Measurements from ENCODE around the gene STK10.

GRCh38 chr5:172171118-172171517 lies 16.9 kb downstream of the STK10 start:
- TF ChIP-seq CTCF (IDR thresholded peaks at IDR 0.05) (no peak), POLR2AphosphoS5 (IDR thresholded peaks at IDR 0.05) (no peak), POLR2A (IDR thresholded peaks at IDR 0.05) (no peak), EP300 (IDR thresholded peaks at IDR 0.05) (no peak)

All from stomach (tissue), 4 donors.